Gastroesophageal sphincter (tissue), 3 donors: Measurements from ENCODE around the gene ENPP4.

Source experiments
- CTCF ChIP-seq, 4 experiments: fragments of 200-600 bp in 2 of 4; fragments of 450-650 bp in 2 of 4; sonication (generic) in 1 of 4; IDR thresholded peaks; one replicate each; pipeline ENCODE4 v1.5.1; 2017 to 2019; ENCODE audit warnings: antibody characterized with exemption in 4 of 4, mild to moderate bottlenecking in 2 of 4, moderate library complexity in 2 of 4
- EP300 ChIP-seq: sonication (generic); formaldehyde crosslinking; IDR thresholded peaks from one replicate; pipeline ENCODE4 v1.6.1; 2017; ENCODE audit warnings: antibody characterized with exemption, mild to moderate bottlenecking

GRCh38 chr6:46116289-46116688 lies 13.5 kb upstream of the ENPP4 start:
- TF ChIP-seq EP300 (no peak), CTCF (IDR thresholded peaks at IDR 0.05) (no peak)
